Measurements from ENCODE around the gene HOXD9.

- TF ChIP-seq CTCF (IDR thresholded peaks at IDR 0.05) (peak in 5 of 7 experiments; percentile 35 to 73 (median 62)), POLR2A (IDR thresholded peaks at IDR 0.05) (no peak), EP300 (IDR thresholded peaks at IDR 0.05) (no peak)
These were observed 34.2 kb upstream of the HOXD9 start for GRCh38 chr2:176088048-176088936.

Data from stomach (tissue), 4 donors.